ENCODE measurements around the gene DMD.

Gene DMD

DNA sequence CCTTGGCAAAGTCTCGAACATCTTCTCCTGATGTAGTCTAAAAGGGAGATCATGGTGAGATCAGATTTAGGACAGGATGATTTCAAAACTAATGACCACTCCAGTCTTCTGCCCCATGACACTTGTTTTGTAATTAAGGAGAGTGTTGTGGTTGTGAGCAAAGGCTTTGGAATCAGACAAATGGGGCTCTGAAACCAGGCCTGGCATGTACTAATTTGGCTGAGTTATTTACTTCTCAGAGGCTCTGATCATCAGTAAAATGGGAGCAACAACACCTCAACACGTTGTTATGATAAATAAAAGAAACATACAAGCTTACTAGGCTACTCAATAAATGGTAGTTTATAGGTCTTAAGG, 2032.6 kb downstream of the DMD start:
- H3K4me3 ChIP-seq: no peak overlapping the region
- no peak for DNase-seq (ENCODE audit: low read depth, low spot score)
- no peaks in the 10 kb centered on the region for H3K36me3 ChIP-seq (ENCODE audit: insufficient read depth, low read length)
- H3K27ac ChIP-seq: no peak overlapping the region
- no peak overlapping the region for H3K9ac ChIP-seq (ENCODE audit: insufficient read length)
- H3K9me3 ChIP-seq (ENCODE audit: low read depth, low read length): no peaks in the 10 kb centered on the region
- TF ChIP-seq POLR2AphosphoS5 (IDR thresholded peaks at IDR 0.05; ENCODE audit: borderline replicate concordance, low read depth, low read length): no peak
- no peak for TF ChIP-seq FOXP2 (optimal IDR thresholded peaks at IDR 0.05; ENCODE audit: control extremely low read depth, extremely low read length, insufficient read depth)
- TF ChIP-seq EZH2 (IDR thresholded peaks at IDR 0.05): no peak

DNA sequence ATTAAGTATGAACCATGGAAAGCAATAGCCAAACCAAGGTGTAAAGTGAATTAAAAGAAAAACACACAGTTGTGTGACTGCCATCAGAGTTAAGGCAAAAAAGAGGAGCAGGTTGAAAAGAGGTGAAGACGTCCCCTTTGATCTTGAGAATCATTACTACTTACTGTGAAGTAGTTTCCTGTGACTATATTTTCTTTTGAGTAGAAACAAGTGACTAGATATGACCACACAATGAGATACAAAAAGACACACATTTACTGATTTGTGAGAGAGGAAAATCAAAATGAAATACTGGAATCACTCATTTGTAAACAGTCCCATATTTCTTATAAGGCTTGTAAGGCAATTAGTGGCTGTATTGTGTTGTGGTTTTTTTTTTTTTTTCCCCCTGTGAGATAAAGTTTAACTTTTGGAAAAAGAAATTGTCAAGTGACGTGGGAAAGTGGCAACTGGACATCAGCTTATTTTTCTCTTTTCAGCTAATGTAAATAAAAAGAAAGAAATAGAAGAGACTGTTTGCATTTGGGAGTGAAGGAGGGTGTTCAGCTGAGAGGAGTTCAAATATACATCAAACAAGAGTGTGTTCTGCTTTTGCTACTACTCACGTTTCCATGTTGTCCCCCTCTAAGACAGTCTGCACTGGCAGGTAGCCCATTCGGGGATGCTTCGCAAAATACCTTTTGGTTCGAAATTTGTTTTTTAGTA, 2033.1 kb downstream of the DMD start:
- Histone ChIP-seq H3K27ac (no peak overlapping the region), H3K9me3 (ENCODE audit: low read depth, low read length) (no peaks in the 10 kb centered on the region), H3K4me3 (no peak overlapping the region), H3K9ac (ENCODE audit: insufficient read length) (no peak overlapping the region), H3K36me3 (ENCODE audit: insufficient read depth, low read length) (no peaks in the 10 kb centered on the region)
- no peak for TF ChIP-seq POLR2AphosphoS5 (IDR thresholded peaks at IDR 0.05; ENCODE audit: borderline replicate concordance, low read depth, low read length)
- TF ChIP-seq EZH2 (IDR thresholded peaks at IDR 0.05): no peak
- TF ChIP-seq FOXP2 (optimal IDR thresholded peaks at IDR 0.05; ENCODE audit: control extremely low read depth, extremely low read length, insufficient read depth): no peak
- DNase-seq (ENCODE audit: low read depth, low spot score): no peak

DNA sequence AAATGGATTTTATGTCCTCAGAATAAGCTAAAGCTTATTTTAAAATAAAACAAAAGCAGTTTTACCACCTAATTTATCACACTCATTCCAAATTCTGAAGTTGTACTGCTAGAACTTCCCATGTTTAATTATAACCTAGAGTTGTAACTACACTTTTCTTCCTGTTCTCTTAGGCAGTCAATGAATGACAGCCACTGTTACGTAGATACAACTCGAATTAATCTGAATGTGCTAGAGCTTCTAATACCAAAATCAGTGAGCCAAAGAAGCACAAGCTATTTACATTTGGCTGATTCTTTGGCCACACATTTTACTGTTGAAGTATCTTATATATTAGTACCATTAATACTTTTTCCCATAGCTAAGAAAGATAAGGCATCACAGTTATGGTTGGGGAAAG, 2040.6 kb downstream of the DMD start:
- no peak for DNase-seq (ENCODE audit: low read depth, low spot score)
- Histone ChIP-seq H3K9me3 (ENCODE audit: low read depth, low read length) (no peaks in the 10 kb centered on the region), H3K9ac (ENCODE audit: insufficient read length) (no peak overlapping the region), H3K27ac (no peak overlapping the region), H3K4me3 (no peak overlapping the region), H3K36me3 (ENCODE audit: insufficient read depth, low read length) (no peaks in the 10 kb centered on the region)
- TF ChIP-seq FOXP2 (optimal IDR thresholded peaks at IDR 0.05; ENCODE audit: control extremely low read depth, extremely low read length, insufficient read depth) (no peak), POLR2AphosphoS5 (IDR thresholded peaks at IDR 0.05; ENCODE audit: borderline replicate concordance, low read depth, low read length) (no peak)

DNA sequence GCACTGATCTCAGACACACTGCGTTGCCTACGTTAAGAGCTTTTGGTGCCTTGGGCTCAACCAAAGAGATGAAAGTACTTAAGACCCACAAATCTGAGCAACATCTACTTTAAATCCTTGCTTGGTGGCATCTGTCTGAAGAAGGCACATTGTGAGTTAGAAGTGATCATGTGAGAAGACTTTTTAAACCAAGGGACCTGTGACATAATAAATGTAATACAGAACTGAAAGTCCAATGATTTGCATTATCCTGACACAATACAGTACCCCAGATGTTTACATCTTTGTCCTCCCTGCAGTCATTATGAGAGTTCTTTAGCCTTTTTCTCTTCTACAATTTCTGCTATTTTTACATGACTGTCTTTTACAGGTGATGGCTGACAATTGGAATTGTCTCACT, 2042.8 kb downstream of the DMD start:
- Histone ChIP-seq H3K27ac (no peak overlapping the region), H3K9ac (ENCODE audit: insufficient read length) (no peak overlapping the region), H3K4me3 (no peak overlapping the region), H3K36me3 (ENCODE audit: insufficient read depth, low read length) (no peaks in the 10 kb centered on the region), H3K9me3 (ENCODE audit: low read depth, low read length) (no peaks in the 10 kb centered on the region)
- no peak for TF ChIP-seq POLR2AphosphoS5 (IDR thresholded peaks at IDR 0.05; ENCODE audit: borderline replicate concordance, low read depth, low read length)
- no peak for TF ChIP-seq FOXP2 (optimal IDR thresholded peaks at IDR 0.05; ENCODE audit: control extremely low read depth, extremely low read length, insufficient read depth)
- TF ChIP-seq EZH2 (IDR thresholded peaks at IDR 0.05): no peak
- no peak for DNase-seq (ENCODE audit: low read depth, low spot score)

DNA sequence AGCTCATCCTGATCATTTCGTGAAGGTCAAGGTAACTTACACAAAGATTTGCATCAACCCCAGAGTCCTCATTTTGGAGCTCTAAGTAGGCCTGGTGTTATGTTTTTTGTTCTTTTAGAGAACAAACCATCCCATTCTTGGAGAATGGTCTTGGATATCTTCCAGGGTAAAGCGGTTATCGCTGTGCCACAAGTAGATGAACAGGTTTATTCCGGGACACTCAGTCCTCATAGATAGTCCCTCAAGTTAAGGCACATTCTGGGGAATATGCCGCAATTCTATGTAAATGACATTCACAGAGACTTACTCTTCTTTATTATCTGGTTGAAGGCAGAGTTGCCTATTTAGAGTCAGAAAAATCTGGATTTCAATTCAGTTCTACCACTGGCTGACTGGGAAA, 2044.5 kb downstream of the DMD start:
- Histone ChIP-seq H3K27ac (no peak overlapping the region), H3K9ac (ENCODE audit: insufficient read length) (no peak overlapping the region), H3K4me3 (no peak overlapping the region), H3K9me3 (ENCODE audit: low read depth, low read length) (no peaks in the 10 kb centered on the region), H3K36me3 (ENCODE audit: insufficient read depth, low read length) (no peaks in the 10 kb centered on the region)
- TF ChIP-seq EZH2 (IDR thresholded peaks at IDR 0.05): no peak
- no peak for TF ChIP-seq FOXP2 (optimal IDR thresholded peaks at IDR 0.05; ENCODE audit: control extremely low read depth, extremely low read length, insufficient read depth)
- TF ChIP-seq POLR2AphosphoS5 (IDR thresholded peaks at IDR 0.05; ENCODE audit: borderline replicate concordance, low read depth, low read length): no peak
- DNase-seq (ENCODE audit: low read depth, low spot score): no peak

DNA sequence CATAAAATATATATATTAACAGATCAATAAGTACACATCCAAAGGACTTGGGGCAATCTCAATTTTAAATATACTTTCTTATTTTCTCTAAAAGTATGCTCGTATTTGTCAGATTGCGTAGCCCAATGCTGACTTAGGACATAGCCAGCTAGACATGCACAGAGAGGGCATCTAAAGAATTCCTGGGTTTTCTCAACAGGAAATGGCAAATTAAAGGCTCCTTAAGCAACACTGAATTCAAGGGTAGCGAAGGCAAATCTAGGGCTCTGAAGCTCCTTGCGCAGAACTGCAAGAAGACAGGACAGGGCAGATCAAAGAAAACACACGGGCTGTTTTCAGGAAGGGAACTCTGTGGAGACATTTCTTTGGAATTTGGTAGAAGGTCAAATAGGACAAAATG, 2044.9 kb downstream of the DMD start:
- Histone ChIP-seq H3K9me3 (ENCODE audit: low read depth, low read length) (no peaks in the 10 kb centered on the region), H3K9ac (ENCODE audit: insufficient read length) (no peak overlapping the region), H3K4me3 (no peak overlapping the region), H3K27ac (no peak overlapping the region), H3K36me3 (ENCODE audit: insufficient read depth, low read length) (no peaks in the 10 kb centered on the region)
- TF ChIP-seq EZH2 (IDR thresholded peaks at IDR 0.05) (no peak), POLR2AphosphoS5 (IDR thresholded peaks at IDR 0.05; ENCODE audit: borderline replicate concordance, low read depth, low read length) (no peak), FOXP2 (optimal IDR thresholded peaks at IDR 0.05; ENCODE audit: control extremely low read depth, extremely low read length, insufficient read depth) (no peak)
- DNase-seq (ENCODE audit: low read depth, low spot score): no peak

DNA sequence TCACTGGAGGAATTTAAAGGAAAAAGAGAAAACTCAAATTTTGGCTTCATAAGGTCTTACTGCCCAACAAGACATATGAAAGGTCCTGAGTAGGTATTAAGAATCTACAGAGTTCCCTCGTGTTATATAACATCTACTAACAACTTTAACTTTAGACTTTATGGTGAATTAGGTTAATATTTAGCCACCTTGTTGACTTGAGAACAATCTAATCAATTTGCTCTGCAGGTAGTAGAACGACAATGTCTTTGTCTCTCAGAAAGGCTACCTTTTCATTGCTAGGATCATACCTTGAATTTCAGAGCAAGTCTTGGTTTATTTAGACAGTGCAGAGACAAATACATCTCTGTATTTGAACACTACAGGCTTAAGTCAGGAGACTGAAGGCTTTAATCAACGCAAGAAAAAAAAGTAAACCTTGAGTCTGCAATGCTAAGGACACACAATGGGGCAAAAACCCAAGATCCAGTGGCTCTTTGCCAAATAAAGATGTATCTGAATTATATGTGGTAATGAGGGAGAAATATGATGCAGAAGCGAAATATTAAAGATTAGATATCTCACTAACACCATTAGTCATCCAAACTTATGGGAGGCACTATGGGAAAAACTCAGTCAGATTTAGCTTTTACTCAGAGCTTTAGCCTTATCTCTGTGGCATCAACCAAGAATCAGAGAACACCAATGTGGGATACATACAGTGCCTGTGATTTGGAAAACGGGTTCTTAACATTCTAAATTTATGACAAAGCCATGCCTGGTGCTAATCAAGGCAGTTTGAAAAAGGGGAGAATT, 2045.9 kb downstream of the DMD start:
- no peak overlapping the region for H3K27ac ChIP-seq
- H3K36me3 ChIP-seq (ENCODE audit: insufficient read depth, low read length): no peaks in the 10 kb centered on the region
- TF ChIP-seq EZH2 (IDR thresholded peaks at IDR 0.05) (no peak), POLR2AphosphoS5 (IDR thresholded peaks at IDR 0.05; ENCODE audit: borderline replicate concordance, low read depth, low read length) (no peak), FOXP2 (optimal IDR thresholded peaks at IDR 0.05; ENCODE audit: control extremely low read depth, extremely low read length, insufficient read depth) (no peak)
- H3K9ac ChIP-seq (ENCODE audit: insufficient read length): no peak overlapping the region
- no peaks in the 10 kb centered on the region for H3K9me3 ChIP-seq (ENCODE audit: low read depth, low read length)
- H3K4me3 ChIP-seq: no peak overlapping the region
- DNase-seq (ENCODE audit: low read depth, low spot score): no peak

DNA sequence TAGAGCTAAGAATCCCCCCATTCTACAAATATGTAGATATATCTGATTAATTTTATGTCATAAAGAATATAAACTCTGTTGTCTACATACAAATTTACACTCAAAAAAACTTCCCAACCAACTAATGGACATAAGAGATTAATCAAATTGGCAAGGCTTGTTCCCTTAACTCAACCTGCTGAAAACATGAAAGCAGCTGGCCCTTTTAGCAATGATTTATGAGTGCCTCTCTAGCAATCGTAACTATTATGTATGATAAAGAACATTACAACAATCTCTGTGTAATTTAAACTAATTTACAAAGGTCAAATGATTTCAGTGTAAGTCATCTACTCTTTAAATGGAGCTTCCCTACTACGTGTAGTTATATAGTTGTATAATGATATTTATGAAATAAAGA, 2056.4 kb downstream of the DMD start:
- H3K4me3 ChIP-seq: no peak overlapping the region
- no peak overlapping the region for H3K9ac ChIP-seq (ENCODE audit: insufficient read length)
- H3K27ac ChIP-seq: no peak overlapping the region
- DNase-seq (ENCODE audit: low read depth, low spot score): no peak
- H3K36me3 ChIP-seq (ENCODE audit: insufficient read depth, low read length): no peaks in the 10 kb centered on the region
- TF ChIP-seq FOXP2 (optimal IDR thresholded peaks at IDR 0.05; ENCODE audit: control extremely low read depth, extremely low read length, insufficient read depth) (no peak), POLR2AphosphoS5 (IDR thresholded peaks at IDR 0.05; ENCODE audit: borderline replicate concordance, low read depth, low read length) (no peak), EZH2 (IDR thresholded peaks at IDR 0.05) (no peak)
- no peaks in the 10 kb centered on the region for H3K9me3 ChIP-seq (ENCODE audit: low read depth, low read length)
